ENCODE measurements around the gene PTPRCAP. TPM values are rescaled to one million over a fixed set of nuclear protein-coding genes. Genes with fewer than 3 reads are reported as not detected.
A peak's percentile ranks its signal among the peaks of the same experiment; 100 is the strongest.

PTPRCAP gene
- total RNA-seq, 2 experiments from 2014 or later, result 328 to 389 TPM

DNA sequence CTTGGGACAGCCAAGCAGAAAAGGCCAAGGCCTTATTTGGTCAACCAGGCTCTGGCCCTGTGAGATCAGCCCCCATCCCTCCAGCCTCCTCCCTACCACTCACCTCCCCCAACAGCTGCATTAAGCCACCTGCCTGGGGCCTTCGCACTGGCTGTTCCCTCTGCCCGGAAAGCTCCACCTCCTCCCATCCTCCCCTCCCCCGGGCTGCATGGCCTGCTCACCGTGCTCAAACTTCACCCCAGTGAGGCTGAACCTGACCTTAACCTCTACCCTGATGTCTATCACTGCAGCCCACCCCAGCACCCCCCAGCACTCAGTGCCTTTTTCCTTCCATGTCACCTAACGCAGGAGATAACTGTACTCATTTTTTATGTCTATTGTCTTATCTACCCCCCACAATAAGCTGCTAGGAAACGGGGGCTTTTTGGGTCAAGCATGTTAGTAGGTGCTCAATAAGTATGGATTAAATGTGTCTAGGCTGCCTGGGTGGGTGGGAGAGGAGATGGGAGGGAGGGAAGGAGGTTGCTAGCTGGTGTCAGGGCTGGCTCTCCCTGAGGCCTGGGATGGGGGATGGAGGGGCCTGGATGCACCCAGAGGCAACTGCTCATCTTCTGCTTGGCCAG, 912 bp downstream of the PTPRCAP start:
- Mint-ChIP-seq H3K4me1 (peaks cover 64% of the 10 kb centered on the region), H3K27me3 (no peaks in the 10 kb centered on the region), H3K27ac (peak overlapping the region; percentile 89), H3K9me3 (no peaks in the 10 kb centered on the region), H3K36me3 (ENCODE audit: low read depth) (peaks cover 65% of the 10 kb centered on the region), H3K4me3 (peak overlapping the region; percentile 98)
- DNase-seq, result peak; percentile 77
- ChIA-PET POLR2A (interaction anchor here (0.7 to 2.9 kb wide), 6 partner anchors 28 to 50 kb away, joined by 3 to 18 read pairs (median 3); partner anchors contain the start of genes AIP and PPP1CA), CTCF (interaction anchor here (0.9 to 4.2 kb wide), 11 partner anchors 12 to 137 kb away, joined by 3 to 29 read pairs (median 5); partner anchors contain the start of gene PPP1CA)

GRCh38 chr11:67435727-67436458, 1.6 kb downstream of the PTPRCAP start:
- ChIA-PET CTCF (interaction anchor here (1.2 to 4.2 kb wide), 4 partner anchors 11 to 136 kb away, joined by 4 to 29 read pairs (median 14); partner anchors contain the start of gene PPP1CA), POLR2A (interaction anchor here (0.7 to 2.9 kb wide), 4 partner anchors 28 to 47 kb away, joined by 3 to 18 read pairs (median 6); partner anchors contain the start of genes AIP and PPP1CA)
- Mint-ChIP-seq H3K36me3 (ENCODE audit: low read depth) (peaks cover 67% of the 10 kb centered on the region), H3K4me1 (peaks cover 63% of the 10 kb centered on the region), H3K9me3 (no peaks in the 10 kb centered on the region), H3K27ac (peak overlapping the region; percentile 89), H3K27me3 (no peaks in the 10 kb centered on the region), H3K4me3 (peak overlapping the region; percentile 98)
- no peak for DNase-seq

- POLR2A ChIA-PET, result no interaction called here
- Mint-ChIP-seq H3K4me3 (peak overlapping the region; percentile 98), H3K27me3 (no peaks in the 10 kb centered on the region), H3K27ac (peak overlapping the region; percentile 77), H3K36me3 (ENCODE audit: low read depth) (peaks cover 68% of the 10 kb centered on the region), H3K9me3 (no peaks in the 10 kb centered on the region), H3K4me1 (peaks cover 61% of the 10 kb centered on the region)
- no peak for DNase-seq
- CTCF ChIA-PET, result interaction anchor here (0.7 to 2.1 kb wide), 4 partner anchors 22 to 37 kb away, joined by 3 to 5 read pairs (median 3); partner anchors contain the start of gene TBC1D10C
Observed at GRCh38 chr11:67435031-67435726, 2.3 kb downstream of the PTPRCAP start.

- DNase-seq, result no peak
- Mint-ChIP-seq H3K4me3 (peak overlapping the region; percentile 38), H3K27ac (peak overlapping the region; percentile 64), H3K27me3 (no peaks in the 10 kb centered on the region), H3K36me3 (ENCODE audit: low read depth) (peaks cover 63% of the 10 kb centered on the region), H3K4me1 (peaks cover 58% of the 10 kb centered on the region), H3K9me3 (no peaks in the 10 kb centered on the region)
- ChIA-PET POLR2A (no interaction called here), CTCF (interaction anchor here (0.7 to 2.1 kb wide), 4 partner anchors 21 to 37 kb away, joined by 3 to 5 read pairs (median 3); partner anchors contain the start of gene TBC1D10C)
Observed at GRCh38 chr11:67434395-67434881, 3.0 kb downstream of the PTPRCAP start.

DNA sequence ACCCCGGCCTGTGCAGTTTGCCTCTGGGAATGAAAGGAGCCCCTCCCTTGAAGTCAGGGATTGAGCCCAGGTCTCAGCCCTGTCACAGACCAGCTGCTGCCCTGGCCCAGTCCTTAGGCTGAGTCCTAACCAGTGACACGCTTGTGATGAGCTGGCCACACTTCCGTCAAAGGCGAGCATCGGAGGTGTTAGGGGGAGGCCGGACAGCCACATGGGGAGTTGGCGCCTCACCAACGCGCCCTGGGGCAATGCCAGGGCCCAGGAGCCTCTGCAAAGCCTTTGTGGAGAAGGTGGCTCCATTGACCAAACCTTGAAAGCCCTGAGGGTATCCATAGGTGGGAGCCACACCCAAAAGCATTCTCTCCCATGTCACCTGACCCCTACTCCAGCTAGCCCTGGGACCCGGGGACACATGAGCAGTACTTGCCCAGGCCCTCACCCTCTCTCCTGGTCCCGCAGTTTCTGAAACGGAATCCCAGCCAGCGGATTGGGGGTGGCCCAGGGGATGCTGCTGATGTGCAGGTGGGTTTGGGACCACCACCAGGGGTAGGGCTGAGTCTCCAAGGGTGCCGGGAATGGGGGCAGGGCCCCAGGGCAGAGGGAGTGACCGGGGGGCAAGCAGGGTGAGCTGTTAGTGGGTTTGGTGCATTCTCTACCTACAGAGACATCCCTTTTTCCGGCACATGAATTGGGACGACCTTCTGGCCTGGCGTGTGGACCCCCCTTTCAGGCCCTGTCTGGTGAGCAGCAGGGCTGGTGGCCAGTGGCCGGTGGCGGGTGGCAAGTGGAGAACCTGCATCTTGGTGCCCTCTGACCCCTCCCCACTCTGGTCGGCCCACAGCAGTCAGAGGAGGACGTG, 3.7 kb downstream of the PTPRCAP start:
- H3K4me3 Mint-ChIP-seq, result peak overlapping the region; percentile 38
- ChIA-PET POLR2A (interaction anchor here (0.6 to 1.0 kb wide), 2 partner anchors 30 to 1914 kb away, joined by 3 to 9 read pairs; partner anchors contain the start of gene TBC1D10C), CTCF (interaction anchor here (1.0 to 2.1 kb wide), 3 partner anchors 20 to 32 kb away, joined by 3 to 7 read pairs (median 5); partner anchors contain the start of genes PPP1CA and TBC1D10C)
- DNase-seq, result no peak
- H3K4me1 Mint-ChIP-seq, result peaks cover 56% of the 10 kb centered on the region
- H3K36me3 Mint-ChIP-seq (ENCODE audit: low read depth), result peaks cover 57% of the 10 kb centered on the region
- no peaks in the 10 kb centered on the region for H3K27me3 Mint-ChIP-seq
- H3K9me3 Mint-ChIP-seq, result no peaks in the 10 kb centered on the region
- peak overlapping the region; percentile 68 for H3K27ac Mint-ChIP-seq

GRCh38 chr11:67432655-67433349, 4.7 kb downstream of the PTPRCAP start:
- Mint-ChIP-seq H3K4me1 (peaks cover 57% of the 10 kb centered on the region), H3K4me3 (peak overlapping the region; percentile 31), H3K36me3 (ENCODE audit: low read depth) (peaks cover 50% of the 10 kb centered on the region), H3K9me3 (no peaks in the 10 kb centered on the region), H3K27ac (peak overlapping the region; percentile 50), H3K27me3 (no peaks in the 10 kb centered on the region)
- ChIA-PET CTCF (interaction anchor here (1.0 to 2.1 kb wide), 3 partner anchors 19 to 46 kb away, joined by 3 to 7 read pairs (median 5); partner anchors contain the start of gene PPP1CA), POLR2A (interaction anchor here (0.6 to 1.0 kb wide), 3 partner anchors 29 to 1913 kb away, joined by 3 to 9 read pairs (median 3); partner anchors contain the start of genes ACY3 and TBC1D10C)
- DNase-seq, result no peak

- peaks cover 43% of the 10 kb centered on the region for H3K36me3 Mint-ChIP-seq (ENCODE audit: low read depth)
- peak overlapping the region; percentile 31 for H3K4me3 Mint-ChIP-seq
- H3K27ac Mint-ChIP-seq, result peak overlapping the region; percentile 50
- CTCF ChIA-PET, result interaction anchor here (0.6 to 2.1 kb wide), 3 partner anchors 30 to 50 kb away, joined by 3 to 7 read pairs (median 3); partner anchors contain the start of gene PPP1CA
- no peak for DNase-seq
- no peaks in the 10 kb centered on the region for H3K9me3 Mint-ChIP-seq
- H3K4me1 Mint-ChIP-seq, result peaks cover 65% of the 10 kb centered on the region
- POLR2A ChIA-PET, result interaction anchor here (0.6 kb wide), 1 partner anchor 219 kb away, joined by 3 read pairs; the partner anchor contains the start of gene ACY3
- no peaks in the 10 kb centered on the region for H3K27me3 Mint-ChIP-seq
Observed at GRCh38 chr11:67431346-67432249, 5.9 kb downstream of the PTPRCAP start.

- CTCF ChIA-PET, result interaction anchor here (0.7 to 1.2 kb wide), 3 partner anchors 27 to 79 kb away, joined by 3 to 5 read pairs (median 3); no protein-coding TSS in a partner anchor
- peak overlapping the region; percentile 95 for H3K4me3 Mint-ChIP-seq
- no peaks in the 10 kb centered on the region for H3K27me3 Mint-ChIP-seq
- peak overlapping the region; percentile 94 for H3K27ac Mint-ChIP-seq
- DNase-seq, result no peak
- H3K4me1 Mint-ChIP-seq, result peaks cover 66% of the 10 kb centered on the region
- H3K36me3 Mint-ChIP-seq (ENCODE audit: low read depth), result peaks cover 31% of the 10 kb centered on the region
- no peaks in the 10 kb centered on the region for H3K9me3 Mint-ChIP-seq
- POLR2A ChIA-PET, result no interaction called here
Observed at GRCh38 chr11:67429722-67430121, 7.8 kb downstream of the PTPRCAP start.

GRCh38 chr11:67429038-67429668, 8.3 kb downstream of the PTPRCAP start:
- Mint-ChIP-seq H3K27me3 (no peaks in the 10 kb centered on the region), H3K4me1 (peaks cover 68% of the 10 kb centered on the region), H3K36me3 (ENCODE audit: low read depth) (peaks cover 28% of the 10 kb centered on the region), H3K9me3 (no peaks in the 10 kb centered on the region), H3K27ac (peak overlapping the region; percentile 94), H3K4me3 (peak overlapping the region; percentile 95)
- no peak for DNase-seq
- CTCF ChIA-PET, result interaction anchor here (0.8 to 2.6 kb wide), 4 partner anchors 9 to 78 kb away, joined by 3 to 14 read pairs (median 4); partner anchors contain the start of gene PTPRCAP
- POLR2A ChIA-PET, result interaction anchor here (0.6 kb wide), 1 partner anchor 55 kb away, joined by 4 read pairs; no protein-coding TSS in a partner anchor

All from activated CD4-positive, alpha-beta T cell treated with anti-CD3 and anti-CD28 coated beads, Interleukin-2, amount 10 ng/mL, durations not matched to agents 7 days and 5 days (primary cell).